HCT116 (cell line): ENCODE results near the gene SYNGAP1. TPM values are rescaled to one million over a fixed set of nuclear protein-coding genes. Genes with fewer than 3 reads are reported as not detected.
"Not testable (repeated sequence)": the region's sequence is repeated elsewhere in the genome, so short reads cannot be mapped to it uniquely, and the experiment has no call there.

Experiments used
- ATAC-seq: fragments of 200-7000 bp; cut with Tn5 transposase; 2 replicates; pipeline ENCODE4 v1.9.1; 2020; ENCODE audit warnings: mild to moderate bottlenecking, moderate library complexity
- BruUV-seq: library from RNA; stranded (reverse); fragments of 400-500 nt; replicated peaks from 2 replicates; lab custom pipeline; 2021; lab: Mats Ljungman, UMichigan
- CTCF ChIA-PET: fragments of 300-600 bp; sonication (Branson Sonifier 250); formaldehyde crosslinking; loops from one replicate; lab custom pipeline; 2021; ENCODE audit warnings: antibody characterized with exemption; lab: Charles Lee
- POLR2A ChIA-PET: fragments of 300-600, 350-600 bp; sonication (Branson Sonifier 250); formaldehyde crosslinking; loops from one replicate; lab custom pipeline; 2021; ENCODE audit warnings: antibody characterized with exemption; lab: Charles Lee
- RAD21 ChIA-PET, 2 experiments: fragments of 300-600 bp; sonication (Branson Sonifier 250); formaldehyde crosslinking; loops; one replicate each; lab custom pipeline; 2023; ENCODE audit warnings: low total read pairs in 2 of 2; ENCODE audit not compliant: uncharacterized antibody in 2 of 2, unreplicated experiment in 2 of 2, low non-redundant PET in 1 of 2; lab: Charles Lee
- DNase-seq: peaks from one replicate; pipeline ENCODE4 v3.0.0-alpha.2; 2010; ENCODE audit warnings: low read depth, low spot score
- H2AFZ ChIP-seq: fragments of 200-600 bp; shearing (Covaris generic), sonication (generic); 2 replicates; pipeline ENCODE4 v1.6.1; 2017; ENCODE audit warnings: low read depth, mixed run types, mixed read lengths, antibody characterized with exemption, low read length; ENCODE audit not compliant: poor library complexity, severe bottlenecking
- H3K27ac ChIP-seq: 2 replicates; pipeline ENCODE4 v1.5.1; 2012; ENCODE audit warnings: low read depth, low read length
- H3K27me3 ChIP-seq: fragments of 200-600 bp; sonication (generic); 2 replicates; pipeline ENCODE4 v1.6.1; 2016; ENCODE audit warnings: mixed run types, low read length, mixed read lengths; ENCODE audit not compliant: insufficient read depth
- H3K36me3 ChIP-seq, 2 experiments: fragments of 200-500 bp in 1 of 2; fragments of 200-600 bp in 1 of 2; sonication (Bioruptor generic) in 1 of 2; sonication (generic) in 1 of 2; 2 replicates each; pipeline versions ENCODE4 v1.5.1 to v1.6.1; 2014 to 2016; ENCODE audit warnings: low read length in 2 of 2, inconsistent platforms in 1 of 2, mixed read lengths in 1 of 2, mixed run types in 1 of 2; ENCODE audit not compliant: insufficient read depth in 2 of 2, control insufficient read depth in 1 of 2
- H3K4me1 ChIP-seq, 2 experiments: fragments of 200-600 bp in 1 of 2; sonication (generic) in 1 of 2; 2 replicates each; pipeline versions ENCODE4 v1.5.1 to v1.6.1; 2012 to 2017; ENCODE audit warnings: low read length in 2 of 2, inconsistent platforms in 1 of 2, mild to moderate bottlenecking in 1 of 2, mixed read lengths in 1 of 2, mixed run types in 1 of 2, moderate library complexity in 1 of 2; ENCODE audit not compliant: insufficient read depth in 2 of 2, control insufficient read depth in 1 of 2
- H3K4me2 ChIP-seq: fragments of 200-600 bp; sonication (generic); 2 replicates; pipeline ENCODE4 v1.6.1; 2017; ENCODE audit warnings: mixed run types, low read length, mixed read lengths
- H3K4me3 ChIP-seq, 2 experiments: fragments of 200-600 bp in 1 of 2; sonication (generic) in 1 of 2; replicated peaks in 1 of 2; 2 replicates each; pipeline ENCODE4 v1.5.1; 2011 to 2016; ENCODE audit warnings: low read length in 2 of 2, control low read depth in 1 of 2, low read depth in 1 of 2, mild to moderate bottlenecking in 1 of 2, mixed read lengths in 1 of 2, mixed run types in 1 of 2
- H3K79me2 ChIP-seq: fragments of 200-600 bp; sonication (generic); 2 replicates; pipeline ENCODE4 v1.6.1; 2017; ENCODE audit warnings: mild to moderate bottlenecking, mixed run types, low read length, moderate library complexity, mixed read lengths; ENCODE audit not compliant: insufficient read depth
- H3K9ac ChIP-seq: fragments of 200-600 bp; sonication (generic); 2 replicates; pipeline ENCODE4 v1.6.1; 2016; ENCODE audit warnings: low read length, mixed read lengths
- H3K9me2 ChIP-seq: fragments of 200-600 bp; sonication (generic), shearing (Covaris generic); 2 replicates; pipeline ENCODE4 v1.6.1; 2017; ENCODE audit warnings: mixed run types, mild to moderate bottlenecking, moderate library complexity; ENCODE audit not compliant: insufficient read depth
- H3K9me3 ChIP-seq, 2 experiments: fragments of 200-500 bp in 1 of 2; fragments of 200-600 bp in 1 of 2; sonication (Bioruptor generic) in 1 of 2; sonication (generic) in 1 of 2; 2 replicates each; pipeline ENCODE4 v1.6.1; 2014 to 2017; ENCODE audit warnings: low read length in 2 of 2, mixed read lengths in 2 of 2, inconsistent platforms in 1 of 2, low read depth in 1 of 2, mild to moderate bottlenecking in 1 of 2, mixed run types in 1 of 2, moderate library complexity in 1 of 2; ENCODE audit not compliant: control insufficient read depth in 1 of 2, insufficient read depth in 1 of 2
- H4K20me1 ChIP-seq: fragments of 200-600 bp; sonication (generic), shearing (Covaris generic); 2 replicates; pipeline ENCODE4 v1.6.1; 2017; ENCODE audit warnings: mixed run types, mild to moderate bottlenecking, moderate library complexity; ENCODE audit not compliant: insufficient read depth
- CBX3 ChIP-seq: IDR thresholded peaks from 2 replicates; pipeline ENCODE4 v1.6.1; 2012; ENCODE audit warnings: low read depth
- CEBPB ChIP-seq: IDR thresholded peaks from 2 replicates; pipeline ENCODE4 v1.6.1; 2012; ENCODE audit warnings: low read depth
- EZH2phosphoT487 ChIP-seq: fragments of 200-600 bp; IDR thresholded peaks from 2 replicates; pipeline ENCODE4 v1.6.1; 2018; ENCODE audit warnings: antibody characterized with exemption, borderline replicate concordance
- FOSL1 ChIP-seq: IDR thresholded peaks from 2 replicates; pipeline ENCODE4 v1.6.1; 2012; ENCODE audit warnings: low read depth
- POLR2A ChIP-seq: IDR thresholded peaks from 2 replicates; pipeline ENCODE4 v1.7.0; 2011; ENCODE audit warnings: borderline replicate concordance; ENCODE audit not compliant: insufficient read depth, insufficient read length; ENCODE audit errors: extremely low read depth
- RAD21 ChIP-seq: IDR thresholded peaks from 2 replicates; pipeline ENCODE4 v1.6.1; 2012; ENCODE audit warnings: low read depth, mild to moderate bottlenecking
- SIN3A ChIP-seq: IDR thresholded peaks from 2 replicates; pipeline ENCODE4 v1.6.1; 2012; ENCODE audit warnings: low read depth
- SP1 ChIP-seq: IDR thresholded peaks from 2 replicates; pipeline ENCODE4 v1.6.1; 2012; ENCODE audit warnings: low read depth
- TCF7L2 ChIP-seq: IDR thresholded peaks from 2 replicates; pipeline ENCODE4 v1.7.0; 2011; ENCODE audit warnings: borderline replicate concordance, inconsistent platforms; ENCODE audit not compliant: insufficient read depth, insufficient read length; ENCODE audit errors: extremely low read depth
- intact Hi-C: fragments of 100-400 bp; cut with micrococcal nuclease; formaldehyde crosslinking; loops from 2 replicates; pipeline ENCODE4 v1.10.0; 2022
- total RNA-seq: library from RNA; stranded (reverse); gene quantifications from one replicate; pipeline ENCODE4 v1.2.1, GENCODE V29; 2021; ENCODE audit not compliant: unreplicated experiment
- TF ChIP-seq, protein P1 (sequence below): IDR thresholded peaks from 2 replicates; pipeline ENCODE4 v1.6.1; 2012
- TF ChIP-seq, protein P2 (sequence below): IDR thresholded peaks from 2 replicates; pipeline ENCODE4 v1.6.1; 2012

SYNGAP1 gene
- total RNA-seq, 1 experiment from 2014 or later = 11.5 TPM

DNA sequence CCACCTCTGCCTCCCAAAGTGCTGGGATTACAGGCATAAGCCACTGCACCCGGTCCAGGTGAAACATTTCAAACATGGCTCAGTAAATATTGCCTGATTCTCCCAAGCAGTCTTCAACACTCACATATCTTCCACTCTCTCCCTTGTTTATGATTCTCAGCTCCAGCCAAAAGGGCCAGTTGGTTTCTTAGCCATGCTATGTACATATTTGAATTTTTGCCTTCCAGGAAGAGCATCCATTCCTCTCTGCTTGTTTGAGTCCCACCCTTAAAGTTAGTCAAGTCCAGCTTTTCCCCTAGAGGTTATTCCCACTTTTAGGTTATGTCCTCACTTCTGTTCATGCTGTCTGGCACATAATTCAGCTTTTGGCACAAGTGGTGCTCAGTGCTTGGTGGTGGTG, 22.3 kb upstream of the SYNGAP1 start:
- no peak overlapping the region for H3K4me2 ChIP-seq
- BruUV-seq = no TSS peak
- no peaks in the 10 kb centered on the region for H3K9me3 ChIP-seq
- DNase-seq (no peak), ATAC-seq (no peak)
- no peak for TF ChIP-seq CEBPB
- TF ChIP-seq CBX3 = no peak
- TF ChIP-seq EZH2phosphoT487 = no peak
- TF ChIP-seq, protein P1, sequence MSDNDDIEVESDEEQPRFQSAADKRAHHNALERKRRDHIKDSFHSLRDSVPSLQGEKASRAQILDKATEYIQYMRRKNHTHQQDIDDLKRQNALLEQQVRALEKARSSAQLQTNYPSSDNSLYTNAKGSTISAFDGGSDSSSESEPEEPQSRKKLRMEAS = no peak
- TF ChIP-seq SP1 = no peak
- TF ChIP-seq SIN3A = no peak
- TF ChIP-seq POLR2A = no peak
- TF ChIP-seq FOSL1 = no peak
- TF ChIP-seq, protein P2, sequence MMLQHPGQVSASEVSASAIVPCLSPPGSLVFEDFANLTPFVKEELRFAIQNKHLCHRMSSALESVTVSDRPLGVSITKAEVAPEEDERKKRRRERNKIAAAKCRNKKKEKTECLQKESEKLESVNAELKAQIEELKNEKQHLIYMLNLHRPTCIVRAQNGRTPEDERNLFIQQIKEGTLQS = no peak
- TF ChIP-seq RAD21 = no peak
- no peak for TF ChIP-seq TCF7L2
- H3K27ac ChIP-seq = no peak overlapping the region
- H3K9me2 ChIP-seq = no peaks in the 10 kb centered on the region
- peaks cover 7 to 19% of the 10 kb centered on the region in 2 experiments for H3K4me1 ChIP-seq
- peaks cover 21 to 32% of the 10 kb centered on the region in 2 experiments; a peak in 3 of 4 replicates for H3K36me3 ChIP-seq
- H3K27me3 ChIP-seq = no peaks in the 10 kb centered on the region
- CTCF ChIA-PET = no interaction called here
- H4K20me1 ChIP-seq = no peaks in the 10 kb centered on the region; the same call in 1 of the 2 replicates
- H3K9ac ChIP-seq = no peak overlapping the region
- RAD21 ChIA-PET = no interaction called here
- H3K79me2 ChIP-seq = peaks cover 86% of the 10 kb centered on the region
- no peak overlapping the region for H2AFZ ChIP-seq
- POLR2A ChIA-PET = no interaction called here
- intact Hi-C loops = no loop called here
- no peak overlapping the region for H3K4me3 ChIP-seq

DNA sequence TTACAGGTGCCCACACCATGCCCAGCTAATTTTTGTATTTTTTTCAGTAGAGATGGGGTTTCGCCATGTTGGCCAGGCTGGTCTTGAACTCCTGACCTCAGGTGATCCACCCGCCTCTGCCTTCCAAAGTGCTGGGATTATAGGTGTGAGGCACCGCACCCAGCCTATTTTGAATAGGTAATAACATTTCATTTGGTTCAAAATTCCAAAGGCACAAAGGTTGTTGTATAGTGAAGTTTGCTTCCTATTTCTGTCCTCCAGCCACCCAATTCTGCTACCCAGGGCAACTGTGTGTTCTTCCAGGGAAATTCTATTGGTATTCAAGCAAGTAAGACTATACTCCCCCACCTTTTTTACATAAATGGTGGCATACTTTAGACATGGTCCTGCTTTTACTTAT, 21.3 kb upstream of the SYNGAP1 start:
- H3K9ac ChIP-seq, H3K27ac ChIP-seq, ATAC-seq, POLR2A ChIA-PET, H3K4me1 ChIP-seq, intact Hi-C loops, H3K9me2 ChIP-seq, BruUV-seq, CTCF ChIA-PET, H3K4me2 ChIP-seq, H3K4me3 ChIP-seq, H2AFZ ChIP-seq, H4K20me1 ChIP-seq, H3K27me3 ChIP-seq, H3K9me3 ChIP-seq, DNase-seq: not testable (repeated sequence)
- RAD21 ChIA-PET = interaction anchor here in 1 of 2 experiments (0.7 kb wide), 1 partner anchor 399 kb away, joined by 3 read pairs; no protein-coding TSS in a partner anchor
- Histone ChIP-seq H3K79me2 (peaks cover 75% of the 10 kb centered on the region), H3K36me3 (peaks cover 25 to 43% of the 10 kb centered on the region in 2 experiments; a peak in 3 of 4 replicates)

DNA sequence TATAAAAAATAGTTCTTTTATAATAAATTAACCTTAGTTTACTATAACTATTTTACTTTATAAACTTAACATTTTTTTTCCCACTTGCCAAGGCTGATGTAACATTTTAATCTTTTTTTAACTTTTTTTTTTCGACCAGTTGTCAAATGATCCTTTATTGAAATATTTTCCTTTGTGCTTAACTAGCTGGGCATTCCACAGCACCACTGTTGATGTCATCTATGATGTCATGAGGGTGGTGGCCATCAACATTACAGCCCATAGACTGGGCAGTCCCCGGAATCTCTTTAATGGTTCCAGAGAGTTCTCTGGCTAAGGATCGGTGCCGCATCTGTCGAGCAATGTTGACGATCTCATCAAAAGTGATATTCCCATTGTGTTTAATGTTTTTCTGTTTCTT, 20.0 kb upstream of the SYNGAP1 start:
- Histone ChIP-seq H3K79me2 (peaks cover 62% of the 10 kb centered on the region), H3K36me3 (peaks cover 35 to 50% of the 10 kb centered on the region in 2 experiments)
- H3K9me3 ChIP-seq, H3K9ac ChIP-seq, H3K4me1 ChIP-seq, BruUV-seq, DNase-seq, H3K4me2 ChIP-seq, H3K27ac ChIP-seq, H3K9me2 ChIP-seq, POLR2A ChIA-PET, H3K27me3 ChIP-seq, H3K4me3 ChIP-seq, CTCF ChIA-PET, RAD21 ChIA-PET, intact Hi-C loops, H2AFZ ChIP-seq, ATAC-seq, H4K20me1 ChIP-seq: not testable (repeated sequence)
